H9 (cell line): ENCODE data around the gene TPRX1. TPM values are rescaled to one million over a fixed set of nuclear protein-coding genes. Genes with fewer than 3 reads are reported as not detected.

Source experiments
- DNase-seq: peaks from one replicate; pipeline ENCODE4 v3.0.0-alpha.2; 2017
- H2AFZ ChIP-seq: one replicate; pipeline ENCODE4 v1.6.1; 2013; ENCODE audit warnings: mild to moderate bottlenecking, low read length, control low read depth, moderate library complexity
- H2AK5ac ChIP-seq: 2 replicates; pipeline ENCODE4 v1.6.1; 2013; ENCODE audit warnings: low read length, control low read depth, mixed read lengths; ENCODE audit not compliant: insufficient read length
- H2BK120ac ChIP-seq: one replicate; pipeline ENCODE4 v1.6.1; 2013; ENCODE audit warnings: low read depth, mild to moderate bottlenecking, low read length, control low read depth, inconsistent platforms; ENCODE audit not compliant: poor library complexity, severe bottlenecking
- H2BK12ac ChIP-seq: 2 replicates; pipeline ENCODE4 v1.6.1; 2013; ENCODE audit warnings: low read length, control low read depth, mixed read lengths, low read depth; ENCODE audit not compliant: insufficient read length
- H2BK15ac ChIP-seq: 2 replicates; pipeline ENCODE4 v1.6.1; 2013; ENCODE audit warnings: low read depth, low read length, control low read depth
- H2BK20ac ChIP-seq: one replicate; pipeline ENCODE4 v1.6.1; 2013; ENCODE audit warnings: low read depth, mild to moderate bottlenecking, low read length, control low read depth, inconsistent platforms; ENCODE audit not compliant: poor library complexity, severe bottlenecking
- H2BK5ac ChIP-seq: 2 replicates; pipeline ENCODE4 v1.6.1; 2013; ENCODE audit warnings: low read length, control low read depth, mixed read lengths; ENCODE audit not compliant: insufficient read length
- H3K14ac ChIP-seq: 2 replicates; pipeline ENCODE4 v1.6.1; 2013; ENCODE audit warnings: low read length, control low read depth; ENCODE audit not compliant: insufficient read depth
- H3K18ac ChIP-seq: 2 replicates; pipeline ENCODE4 v1.6.1; 2013; ENCODE audit warnings: low read depth, mild to moderate bottlenecking, mixed read lengths, low read length, control low read depth; ENCODE audit not compliant: insufficient read length
- H3K23ac ChIP-seq: 2 replicates; pipeline ENCODE4 v1.6.1; 2013; ENCODE audit warnings: low read length, control low read depth, mixed read lengths, low read depth; ENCODE audit not compliant: insufficient read length
- H3K23me2 ChIP-seq: 2 replicates; pipeline ENCODE4 v1.6.1; 2013; ENCODE audit warnings: low read depth, mild to moderate bottlenecking, mixed read lengths, low read length, control low read depth; ENCODE audit not compliant: insufficient read length, poor library complexity, severe bottlenecking
- H3K27ac ChIP-seq: 2 replicates; pipeline ENCODE4 v1.5.1; 2013; ENCODE audit warnings: low read length, control low read depth, mixed read lengths, low read depth; ENCODE audit not compliant: insufficient read length
- H3K27me3 ChIP-seq: 2 replicates; pipeline ENCODE4 v1.6.1; 2013; ENCODE audit warnings: low read length, control low read depth, inconsistent platforms; ENCODE audit not compliant: insufficient read depth
- H3K4ac ChIP-seq: 2 replicates; pipeline ENCODE4 v1.6.1; 2013; ENCODE audit warnings: low read depth, mild to moderate bottlenecking, control low read depth, inconsistent platforms, low read length, moderate library complexity
- H3K4me1 ChIP-seq: 2 replicates; pipeline ENCODE4 v1.6.1; 2013; ENCODE audit warnings: low read length, control low read depth, inconsistent platforms; ENCODE audit not compliant: insufficient read depth
- H3K4me2 ChIP-seq: 2 replicates; pipeline ENCODE4 v1.6.1; 2013; ENCODE audit warnings: low read length, control low read depth, mixed read lengths; ENCODE audit not compliant: insufficient read length, insufficient read depth
- H3K56ac ChIP-seq: 2 replicates; pipeline ENCODE4 v1.6.1; 2013; ENCODE audit warnings: low read depth, mild to moderate bottlenecking, mixed read lengths, low read length, control low read depth; ENCODE audit not compliant: insufficient read length
- H3K79me1 ChIP-seq: 2 replicates; pipeline ENCODE4 v1.6.1; 2013; ENCODE audit warnings: low read depth, mild to moderate bottlenecking, moderate library complexity, low read length, control low read depth, inconsistent platforms; ENCODE audit not compliant: insufficient read depth, poor library complexity, severe bottlenecking
- H3K79me2 ChIP-seq: 2 replicates; pipeline ENCODE4 v1.6.1; 2013; ENCODE audit warnings: low read length, control low read depth, inconsistent platforms; ENCODE audit not compliant: insufficient read depth
- H3K9ac ChIP-seq: 2 replicates; pipeline ENCODE4 v1.6.1; 2013; ENCODE audit warnings: low read length, control low read depth, mixed read lengths; ENCODE audit not compliant: insufficient read length; ENCODE audit errors: extremely low read depth
- H3K9me3 ChIP-seq: one replicate; pipeline ENCODE4 v1.6.1; 2013; ENCODE audit warnings: low read depth, low read length, inconsistent platforms; ENCODE audit not compliant: control insufficient read depth
- H3T11ph ChIP-seq: one replicate; pipeline ENCODE4 v1.6.1; 2013; ENCODE audit warnings: mild to moderate bottlenecking, low read length, control low read depth, inconsistent platforms
- H4K20me1 ChIP-seq: one replicate; pipeline ENCODE4 v1.6.1; 2013; ENCODE audit not compliant: control insufficient read depth, insufficient read length, insufficient read depth
- H4K5ac ChIP-seq: 2 replicates; pipeline ENCODE4 v1.6.1; 2013; ENCODE audit warnings: low read depth, mild to moderate bottlenecking, mixed read lengths, low read length, control low read depth; ENCODE audit not compliant: insufficient read length
- H4K8ac ChIP-seq: replicated peaks from 2 replicates; pipeline ENCODE4 v1.6.1; 2013; ENCODE audit warnings: low read length, control low read depth, mixed read lengths, low read depth; ENCODE audit not compliant: insufficient read length
- H4K91ac ChIP-seq: 2 replicates; pipeline ENCODE4 v1.6.1; 2013; ENCODE audit warnings: low read depth, mild to moderate bottlenecking, moderate library complexity, mixed read lengths, low read length, control low read depth; ENCODE audit not compliant: insufficient read length
- H3K27ac Mint-ChIP-seq, 3 experiments: 2 replicates in 2 of 3; 3 replicates in 1 of 3; pipeline ENCODE4 v1.8.0; 2020 to 2021; ENCODE audit warnings: mixed read lengths in 3 of 3, mild to moderate bottlenecking in 1 of 3, moderate library complexity in 1 of 3
- H3K27me3 Mint-ChIP-seq: 2 replicates; pipeline ENCODE4 v1.8.0; 2021; ENCODE audit warnings: low read depth, mild to moderate bottlenecking, moderate library complexity, mixed read lengths
- H3K36me3 Mint-ChIP-seq, 3 experiments: 2 replicates in 2 of 3; 3 replicates in 1 of 3; pipeline ENCODE4 v1.8.0; 2020 to 2021; ENCODE audit warnings: low read depth in 3 of 3, mixed read lengths in 3 of 3; ENCODE audit not compliant: insufficient read depth in 1 of 3
- H3K4me1 Mint-ChIP-seq, 2 experiments: 2 replicates each; pipeline ENCODE4 v1.8.0; 2020; ENCODE audit warnings: mixed read lengths in 2 of 2
- H3K4me3 Mint-ChIP-seq, 2 experiments: 2 replicates in 1 of 2; 3 replicates in 1 of 2; pipeline ENCODE4 v1.8.0; 2020 to 2021; ENCODE audit warnings: mild to moderate bottlenecking in 2 of 2, mixed read lengths in 2 of 2, moderate library complexity in 1 of 2
- H3K9me3 Mint-ChIP-seq, 2 experiments: 2 replicates in 1 of 2; 3 replicates in 1 of 2; pipeline ENCODE4 v1.8.0; 2020; ENCODE audit warnings: mild to moderate bottlenecking in 2 of 2, mixed read lengths in 2 of 2, moderate library complexity in 1 of 2
- CTCF ChIP-seq: fragments of 200-600 bp; sonication (generic); conservative IDR thresholded peaks from 3 replicates; pipeline ENCODE4 v1.8.0; 2021; ENCODE audit warnings: antibody characterized with exemption, mild to moderate bottlenecking
- WGBS: extraction: QIAGEN DNeasy Blood & Tissue Kit; methylation state at CpG from one replicate; pipeline ENCODE4 v1.1.7; 2013; ENCODE audit warnings: missing lambda C conversion rate, low lambda C conversion rate, mixed read lengths; ENCODE audit not compliant: insufficient read length; ENCODE audit errors: extremely low coverage; 5-methylcytosine and 5-hydroxymethylcytosine counted together
- total RNA-seq: library from RNA; stranded (reverse); gene quantifications from 2 replicates; pipeline ENCODE4 v1.2.1, GENCODE V29; 2021

Gene TPRX1
- total RNA-seq, 1 experiment from 2014 or later: not detected

GRCh38 chr19:47769534-47769933, 34.8 kb downstream of the TPRX1 start:
- H3K4me1 ChIP-seq: no peaks in the 10 kb centered on the region; the same call in 1 of the 2 replicates
- no peak overlapping the region for H3K18ac ChIP-seq
- no CpG with 5 or more reads among the region's 3 CpGs for WGBS
- no peaks in the 10 kb centered on the region for H3K9me3 ChIP-seq
- H4K5ac ChIP-seq: no peak overlapping the region
- H3K23me2 ChIP-seq: peaks cover 2% of the 10 kb centered on the region
- H3K27me3 Mint-ChIP-seq: peaks cover 2% of the 10 kb centered on the region; the same call in 1 of the 2 replicates
- no peak overlapping the region for H2BK12ac ChIP-seq
- no peak overlapping the region for H2BK15ac ChIP-seq
- H3T11ph ChIP-seq: no peak overlapping the region
- H3K14ac ChIP-seq: no peak overlapping the region
- no peak overlapping the region for H2BK120ac ChIP-seq
- peaks cover 17 to 30% of the 10 kb centered on the region in 2 experiments for H3K4me1 Mint-ChIP-seq
- no peak overlapping the region for H3K4ac ChIP-seq
- no peaks in the 10 kb centered on the region for H4K20me1 ChIP-seq
- H3K23ac ChIP-seq: no peak overlapping the region
- H2BK5ac ChIP-seq: no peak overlapping the region
- no peak overlapping the region for H2AK5ac ChIP-seq
- peak overlapping the region in 1 of 3 experiments; percentile 5; a peak in 1 of 7 replicates for H3K27ac Mint-ChIP-seq
- DNase-seq: no peak
- H3K79me1 ChIP-seq: no peaks in the 10 kb centered on the region
- no peaks in the 10 kb centered on the region for H3K79me2 ChIP-seq
- no peaks in the 10 kb centered on the region for H3K27me3 ChIP-seq
- no peak overlapping the region for H2AFZ ChIP-seq
- peaks cover 0 to 3% (median 0%) of the 10 kb centered on the region in 3 experiments; a peak in 3 of 7 replicates for H3K36me3 Mint-ChIP-seq
- no peak overlapping the region for H3K9ac ChIP-seq
- no peak overlapping the region for H3K27ac ChIP-seq
- H3K9me3 Mint-ChIP-seq: peaks cover 0 to 3% of the 10 kb centered on the region in 2 experiments; a peak in 3 of 5 replicates
- no peak overlapping the region for H3K4me2 ChIP-seq
- H4K91ac ChIP-seq: no peak overlapping the region
- H3K56ac ChIP-seq: no peak overlapping the region
- peak overlapping the region in 1 of 2 experiments; percentile 1; a peak in 1 of 5 replicates for H3K4me3 Mint-ChIP-seq
- H2BK20ac ChIP-seq: no peak overlapping the region
- TF ChIP-seq CTCF: no peak
- no peak overlapping the region for H4K8ac ChIP-seq
